ENCODE results near the gene TRAM2. TPM values are rescaled to one million over a fixed set of nuclear protein-coding genes. Genes with fewer than 3 reads are reported as not detected.

Gene TRAM2
- total RNA-seq, 2 donors from 2014 or later, result 40.8 to 46.9 TPM

DNA sequence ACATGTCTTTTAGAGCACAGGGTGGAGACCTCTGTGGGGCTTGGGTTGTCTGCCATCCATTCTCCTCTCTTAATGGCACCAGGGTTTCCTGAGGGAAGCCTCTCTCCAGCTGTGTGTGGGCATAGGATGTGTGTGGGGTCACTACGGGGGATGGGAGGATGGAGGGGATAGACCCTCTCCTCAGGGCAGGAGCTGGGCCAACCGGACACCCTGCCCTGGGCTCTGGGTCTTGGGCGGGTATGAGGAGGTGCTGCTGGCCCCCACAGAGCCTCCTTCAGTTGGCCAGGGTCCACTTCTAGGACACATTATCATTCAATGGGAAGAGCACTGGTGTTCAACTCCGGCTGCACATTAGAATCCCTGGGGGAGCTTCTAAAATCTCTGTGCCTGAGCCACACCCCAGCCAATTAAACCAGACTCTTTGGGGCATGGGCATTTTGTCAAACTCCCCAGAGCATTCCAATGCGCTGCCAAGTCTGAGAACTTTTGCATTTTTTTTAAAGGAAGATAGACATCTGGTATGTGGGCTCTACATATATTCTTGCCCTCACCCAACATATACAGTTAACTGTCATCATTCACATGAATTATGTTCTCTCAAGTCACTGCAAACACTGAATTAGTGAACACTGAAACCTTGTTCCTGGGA, 38.5 kb downstream of the TRAM2 start:
- intact Hi-C loops (cut with DNase I), result no loop called here
- no peak for DNase-seq (ENCODE audit: low spot score)

DNA sequence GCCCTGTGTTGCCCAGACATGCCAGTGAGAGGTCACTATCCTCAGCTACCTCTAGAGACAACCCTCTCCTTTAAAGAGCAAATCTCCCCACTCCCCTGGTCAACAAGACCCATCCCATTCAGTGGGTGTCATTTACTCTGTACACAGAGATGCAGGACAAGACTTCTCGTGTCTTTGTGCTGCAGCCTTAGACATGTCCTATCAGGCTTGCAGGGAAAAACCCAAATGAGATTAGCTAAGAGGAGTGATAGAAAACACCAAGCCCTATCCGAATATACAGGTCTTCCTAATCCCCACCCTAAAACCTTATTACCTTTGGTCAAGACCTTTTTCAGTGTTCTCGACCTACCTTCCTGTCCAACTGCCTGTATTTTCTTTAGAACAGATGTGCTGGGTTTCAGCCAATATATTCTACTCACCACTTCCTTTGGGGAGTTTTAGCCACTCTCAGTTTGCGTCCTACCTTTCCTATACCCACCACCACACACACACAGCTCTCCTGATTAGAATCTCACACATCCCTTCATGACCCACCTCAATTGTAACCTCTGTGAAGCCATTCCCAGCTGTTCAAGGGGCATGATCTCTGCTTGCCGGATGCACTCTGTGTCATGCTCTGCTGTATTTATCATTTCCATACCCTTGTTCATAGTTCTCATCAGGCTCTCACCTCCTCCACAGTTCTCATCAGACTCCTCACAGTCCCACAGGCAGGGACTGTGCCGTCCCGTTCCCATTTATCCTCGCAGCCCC, 39.7 kb downstream of the TRAM2 start:
- no peak for DNase-seq (ENCODE audit: low spot score)
- intact Hi-C loops (cut with DNase I), result no loop called here

DNA sequence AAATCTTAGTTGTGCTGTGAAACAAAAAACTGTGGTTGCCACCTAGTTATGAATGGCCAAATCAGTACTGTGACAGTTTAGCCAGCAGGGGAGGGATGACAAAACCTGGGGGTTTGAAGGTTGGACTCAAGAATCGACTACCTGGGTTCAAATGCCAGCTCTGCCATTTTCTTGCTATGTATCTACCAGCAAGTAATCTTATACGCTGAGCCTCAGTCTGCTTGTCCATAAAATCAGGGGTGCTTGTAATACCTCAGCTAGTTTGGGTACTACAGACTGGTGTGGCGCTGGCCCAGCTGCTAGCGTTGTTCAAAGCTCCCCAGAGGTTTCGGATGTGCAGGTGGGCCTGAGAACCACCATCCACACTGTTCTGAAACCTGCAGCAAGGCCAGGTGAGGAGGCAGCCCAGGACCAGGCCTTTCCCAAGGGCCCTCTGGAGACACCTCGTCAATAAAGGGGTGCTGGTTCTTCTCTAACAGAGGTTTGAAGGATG, 40.4 kb downstream of the TRAM2 start:
- DNase-seq (ENCODE audit: low spot score), result no peak
- intact Hi-C loops (cut with DNase I), result no loop called here

DNA sequence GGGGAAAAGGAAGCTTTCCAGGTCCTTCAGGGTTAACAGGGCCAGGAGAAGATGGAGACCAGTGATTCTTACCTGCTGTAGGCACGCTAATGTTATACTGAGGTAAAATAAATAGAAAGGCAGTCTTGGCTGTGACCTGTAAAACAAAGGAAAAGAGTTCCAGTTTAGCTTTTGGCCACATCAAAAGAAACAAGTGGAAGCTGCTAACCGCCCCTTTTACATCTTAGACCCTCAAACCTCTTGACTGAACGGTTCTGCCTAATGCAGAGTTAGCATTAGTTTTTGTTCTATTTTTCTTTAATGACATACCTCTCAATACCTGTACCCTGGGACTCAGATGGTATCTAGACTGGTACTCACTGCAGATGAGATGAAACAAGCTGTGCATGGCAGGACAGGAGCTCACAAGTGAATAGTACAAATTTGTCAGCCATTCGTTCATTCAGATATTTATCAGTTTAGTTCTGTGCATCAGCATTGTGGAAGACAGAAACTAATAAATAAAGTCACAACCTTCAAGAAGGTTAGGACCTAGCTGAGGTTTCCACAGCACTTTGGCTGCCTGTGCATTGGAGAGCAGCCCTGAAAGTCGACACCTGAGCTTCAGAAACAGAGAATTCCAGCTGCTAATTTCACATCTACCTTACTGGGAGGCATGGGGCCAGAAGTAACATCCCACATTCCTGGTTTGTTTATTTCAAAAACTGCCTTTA, 41.0 kb downstream of the TRAM2 start:
- no peak for DNase-seq (ENCODE audit: low spot score)

DNA sequence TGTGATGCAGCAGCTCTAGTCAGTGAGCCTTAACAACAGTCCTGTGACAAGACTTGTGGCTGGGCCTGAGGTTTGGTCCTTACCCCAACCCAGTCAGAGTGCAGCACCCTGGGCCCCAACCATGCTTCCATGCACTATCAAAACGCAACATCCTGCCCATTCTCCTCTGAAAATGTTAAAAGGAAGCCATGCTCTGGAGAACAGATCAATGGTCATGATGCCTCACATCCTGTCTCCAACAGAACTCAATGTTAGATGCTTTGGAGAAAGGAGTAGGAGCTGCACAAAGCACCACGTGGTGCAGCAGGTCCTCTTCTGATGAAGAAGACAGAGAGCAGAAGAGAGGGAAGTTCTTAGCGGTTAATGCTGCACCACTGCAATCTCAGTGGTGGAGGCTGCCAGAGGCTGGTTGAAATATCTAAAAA, 41.9 kb downstream of the TRAM2 start:
- DNase-seq (ENCODE audit: low spot score), result no peak
- intact Hi-C loops (cut with DNase I), result no loop called here

More for the DNA sequence above, 41.0 kb downstream of the TRAM2 start:
- intact Hi-C loops (cut with DNase I), result no loop called here

DNA sequence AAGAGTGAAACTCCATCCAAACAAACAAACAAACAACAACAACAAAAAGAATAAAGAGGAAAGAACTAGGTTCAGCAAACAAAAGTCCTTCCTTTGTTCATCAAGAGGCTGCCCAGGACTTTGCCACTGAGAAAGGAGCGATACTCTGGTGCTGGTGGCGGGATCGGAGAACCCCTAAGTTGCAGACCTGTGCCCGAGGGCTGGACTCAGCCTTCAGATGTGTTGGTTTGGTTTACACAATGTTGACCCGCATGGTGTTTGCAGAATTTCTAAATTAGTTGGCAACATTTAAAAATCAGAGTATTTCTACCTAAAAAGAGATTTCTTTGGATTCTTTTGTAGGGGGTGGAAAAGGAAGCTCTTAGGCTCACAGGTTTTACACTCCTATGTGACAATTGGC, 42.5 kb downstream of the TRAM2 start:
- no peak for DNase-seq (ENCODE audit: low spot score)
- intact Hi-C loops (cut with DNase I), result no loop called here

DNA sequence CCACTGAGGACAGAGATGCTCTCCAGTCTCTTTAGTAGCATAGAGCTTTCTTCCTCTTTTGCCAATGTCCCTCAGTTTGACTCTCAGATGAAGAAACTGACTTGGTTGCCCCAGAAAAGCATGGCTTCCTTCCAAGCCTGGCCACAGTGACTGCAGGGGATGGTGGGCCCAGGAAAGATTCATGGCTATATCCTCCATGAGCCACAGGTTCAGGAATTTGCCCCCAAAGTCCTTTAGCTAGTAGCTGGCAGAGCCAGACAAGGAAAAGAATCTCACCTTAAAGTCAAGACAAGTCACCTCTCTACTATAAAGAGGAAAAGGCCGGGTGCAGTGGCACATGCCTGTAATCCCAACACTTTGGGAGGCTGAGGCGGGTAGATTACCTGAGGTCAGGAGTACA, 43.4 kb downstream of the TRAM2 start:
- DNase-seq (ENCODE audit: low spot score), result no peak
- intact Hi-C loops (cut with DNase I), result no loop called here

DNA sequence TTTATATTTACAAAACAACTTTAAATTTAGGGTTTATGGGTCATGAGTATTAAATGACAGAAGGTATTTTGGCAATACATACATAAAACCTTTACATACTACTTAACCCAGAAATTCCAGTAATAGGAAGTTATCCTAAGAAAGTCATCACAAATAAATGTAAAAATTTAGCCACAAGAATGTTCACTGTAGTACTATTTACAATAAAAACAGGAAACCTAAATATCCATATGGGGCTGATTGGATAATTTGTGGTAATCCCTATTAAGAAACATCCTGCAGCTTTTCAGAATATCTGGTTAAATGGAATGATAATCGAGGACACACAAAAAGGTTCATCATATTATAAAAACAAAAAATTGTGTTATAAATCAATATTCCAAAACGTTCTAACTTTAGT, 44.4 kb downstream of the TRAM2 start:
- no peak for DNase-seq (ENCODE audit: low spot score)
- intact Hi-C loops (cut with DNase I), result no loop called here

DNA sequence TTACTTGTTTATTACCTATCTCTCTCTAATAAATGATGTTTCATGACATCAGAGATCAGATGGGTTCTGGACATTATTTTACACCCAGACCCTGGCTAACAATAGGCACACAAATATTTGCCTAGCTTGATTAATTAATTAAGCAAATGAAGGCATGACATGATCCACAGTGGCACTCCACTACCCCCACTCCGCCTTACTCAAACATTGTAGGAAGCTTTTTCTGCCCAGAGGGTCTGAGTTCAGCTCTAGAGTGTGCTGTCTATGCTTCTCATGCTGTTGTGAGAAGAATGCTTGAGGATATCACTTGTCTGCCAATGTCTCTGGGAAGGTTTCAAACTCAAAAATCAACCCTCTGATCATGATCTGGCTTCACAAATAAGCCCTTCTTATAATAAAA, 45.0 kb downstream of the TRAM2 start:
- intact Hi-C loops (cut with DNase I), result no loop called here

DNA sequence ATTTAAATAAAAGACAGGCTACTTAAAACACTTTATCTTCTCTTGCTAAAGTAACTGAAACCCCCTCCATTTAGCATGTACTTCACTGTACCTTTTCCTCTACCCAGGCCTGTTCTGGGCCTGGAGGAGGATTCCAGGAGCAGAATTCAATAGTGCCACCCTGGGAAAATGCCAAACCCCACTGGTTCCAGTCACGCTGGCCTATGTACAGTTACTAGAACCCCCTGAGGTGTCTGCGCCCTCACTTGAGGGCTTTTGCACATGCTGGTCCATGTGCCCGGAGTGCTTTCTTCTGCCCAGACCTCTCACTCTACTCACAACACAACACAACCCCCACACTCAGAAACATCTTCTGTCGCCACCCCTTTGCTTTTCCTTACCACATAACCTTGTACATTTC, 45.5 kb downstream of the TRAM2 start:
- intact Hi-C loops (cut with DNase I), result no loop called here
- DNase-seq (ENCODE audit: low spot score), result no peak

More for the DNA sequence above, 45.0 kb downstream of the TRAM2 start:
- no peak for DNase-seq (ENCODE audit: low spot score)

DNA sequence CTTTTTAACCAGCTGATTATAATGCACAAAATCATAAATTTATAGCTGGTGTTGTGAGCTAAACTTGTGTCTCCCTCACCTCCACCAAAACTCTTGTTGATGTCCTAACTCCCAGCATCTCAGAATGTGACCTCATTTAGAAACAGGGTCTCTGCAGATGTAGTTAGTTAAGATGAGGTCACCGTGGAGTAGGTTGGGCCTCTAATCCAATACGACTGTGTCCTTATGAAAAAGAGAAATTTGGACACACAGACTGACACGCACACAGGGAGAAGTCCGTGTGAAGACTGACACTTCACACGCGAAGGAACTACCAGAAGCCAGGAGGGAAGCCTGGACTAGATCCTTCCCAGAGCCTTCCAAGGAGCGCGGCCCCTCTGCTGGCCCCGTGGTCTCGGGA, 46.5 kb downstream of the TRAM2 start:
- no peak for DNase-seq (ENCODE audit: low spot score)
- intact Hi-C loops (cut with DNase I), result no loop called here

DNA sequence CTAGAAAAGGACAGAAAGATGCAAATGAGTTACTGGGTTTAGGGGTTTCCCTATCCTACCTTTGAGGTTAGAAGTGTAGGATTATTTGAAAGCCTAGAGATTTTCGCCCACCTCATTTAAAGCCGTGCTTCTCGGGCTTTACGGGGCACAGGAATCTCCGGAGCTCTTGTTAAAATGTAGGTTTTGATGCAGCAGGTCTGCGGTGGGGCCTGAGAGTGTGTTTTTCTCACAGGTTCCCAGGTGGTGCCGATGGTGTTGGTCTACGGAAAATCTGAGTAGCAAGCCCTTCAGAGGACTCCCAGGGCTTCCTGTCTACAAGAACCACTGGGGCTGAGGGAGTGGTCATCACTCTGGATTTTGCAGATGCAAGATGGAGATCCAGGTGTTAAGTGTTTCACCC, 47.5 kb downstream of the TRAM2 start:
- intact Hi-C loops (cut with DNase I), result no loop called here
- DNase-seq (ENCODE audit: low spot score), result no peak

DNA sequence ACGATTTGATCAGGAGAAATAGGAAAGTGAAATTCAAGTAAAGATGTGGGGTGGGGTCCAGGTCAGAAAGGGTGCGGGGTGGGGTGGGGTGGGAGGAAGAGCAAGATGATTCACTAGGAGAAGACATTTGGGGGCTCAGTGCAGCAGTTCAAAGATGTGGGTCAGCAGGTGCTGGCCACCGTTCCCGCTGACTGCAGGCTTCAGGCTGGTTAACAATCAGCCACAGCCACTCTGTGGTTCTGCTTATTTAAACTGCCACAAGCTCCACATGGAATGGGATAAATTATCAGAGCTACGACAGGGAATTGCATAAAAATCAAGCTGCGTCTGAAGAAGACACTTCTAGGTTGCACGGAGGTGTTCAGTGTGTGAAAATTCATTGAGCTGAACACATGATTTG, 49.4 kb downstream of the TRAM2 start:
- no peak for DNase-seq (ENCODE audit: low spot score)
- intact Hi-C loops (cut with DNase I), result no loop called here

DNA sequence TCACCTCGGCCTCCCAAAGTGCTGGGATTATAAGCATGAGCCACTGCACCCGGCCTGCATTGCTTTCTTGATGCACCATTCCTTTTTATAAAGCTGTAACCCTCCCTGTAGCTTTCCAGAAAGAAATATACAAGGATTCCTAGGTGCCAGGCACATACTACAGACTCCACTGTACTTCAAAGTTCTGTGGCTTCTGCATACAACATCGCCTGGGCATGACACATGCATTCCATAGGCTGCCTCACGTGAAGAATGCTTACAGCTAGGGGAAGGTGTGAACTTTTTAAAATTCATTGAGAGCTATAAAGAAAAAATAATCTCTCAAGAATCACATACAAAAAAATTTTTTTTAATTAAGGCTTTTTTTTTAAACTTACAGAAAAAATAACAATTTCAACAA, 50.2 kb downstream of the TRAM2 start:
- DNase-seq (ENCODE audit: low spot score), result no peak
- intact Hi-C loops (cut with DNase I), result no loop called here

DNA sequence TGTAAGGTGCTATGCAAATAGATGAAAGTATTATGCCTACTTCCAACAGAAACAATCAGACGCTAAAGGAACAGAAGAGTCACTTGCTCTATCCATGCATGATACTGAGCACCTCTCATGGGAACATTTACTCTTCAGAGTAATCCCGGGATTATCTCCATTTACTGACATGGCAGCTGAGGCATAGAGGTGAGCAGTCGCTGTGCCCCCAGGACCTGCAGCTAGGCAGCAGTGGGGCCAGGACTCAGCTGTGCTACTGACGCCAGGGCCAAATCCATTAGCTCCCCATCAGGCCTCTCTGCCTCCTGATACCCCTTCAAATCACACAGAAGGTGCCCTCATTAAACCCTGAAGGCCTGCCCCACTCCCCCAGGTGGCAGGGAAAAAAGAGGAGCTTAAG, 51.9 kb downstream of the TRAM2 start:
- no peak for DNase-seq (ENCODE audit: low spot score)
- intact Hi-C loops (cut with DNase I), result no loop called here

DNA sequence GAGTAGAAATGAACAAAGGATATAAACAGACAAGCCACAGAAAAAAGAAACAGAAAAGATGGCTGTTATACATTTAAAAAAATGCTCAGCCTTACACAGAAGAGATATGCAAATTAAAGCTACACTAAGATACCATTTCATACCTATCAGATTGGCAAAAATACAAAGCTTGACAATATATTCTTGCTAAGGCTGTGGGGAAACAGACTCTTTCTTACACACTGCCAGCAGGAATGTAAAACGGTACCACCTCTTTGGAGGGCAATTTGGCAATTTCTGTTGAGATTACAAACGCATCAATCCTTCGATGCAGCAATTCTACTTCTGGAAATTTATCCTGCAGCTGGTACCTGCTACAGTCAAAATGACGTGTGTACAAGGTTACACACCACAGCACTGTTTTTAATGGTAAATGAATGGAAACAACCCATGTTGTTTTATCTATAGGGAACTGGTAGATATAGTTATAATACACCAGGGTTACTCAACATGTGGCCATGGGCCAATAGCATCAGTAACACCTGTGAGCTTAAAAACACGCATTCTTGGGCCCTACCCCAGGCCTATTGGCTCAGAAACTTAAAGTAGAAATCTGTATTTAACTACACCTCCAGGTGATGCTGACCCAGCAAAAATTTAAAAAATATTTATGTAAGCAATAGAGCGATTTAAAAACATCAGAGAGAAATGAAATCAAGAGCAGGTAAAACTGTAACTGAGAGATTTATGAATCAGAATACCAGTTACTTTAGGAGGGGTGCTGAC, 53.3 kb downstream of the TRAM2 start:
- intact Hi-C loops (cut with DNase I), result no loop called here
- no peak for DNase-seq (ENCODE audit: low spot score)

DNA sequence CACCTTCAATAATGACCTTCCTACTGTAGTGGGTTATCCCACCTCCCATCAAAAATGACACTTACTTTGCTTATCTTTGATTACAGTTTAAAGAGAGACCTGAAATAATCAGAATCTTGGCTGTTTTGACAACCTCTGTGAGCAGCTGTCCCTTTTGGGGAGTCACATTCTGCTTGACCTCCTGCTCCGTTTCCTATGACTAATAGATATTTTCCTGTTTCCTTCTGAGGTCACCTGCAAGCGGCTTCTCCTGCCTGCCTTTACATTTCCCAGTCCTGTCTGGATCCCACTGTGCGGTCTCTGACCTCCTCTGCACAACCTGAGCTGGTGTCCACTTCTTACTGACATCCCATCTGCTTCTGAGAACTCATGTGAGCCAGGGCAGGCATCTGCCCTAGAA, 54.2 kb downstream of the TRAM2 start:
- intact Hi-C loops (cut with DNase I), result no loop called here
- DNase-seq (ENCODE audit: low spot score), result no peak

DNA sequence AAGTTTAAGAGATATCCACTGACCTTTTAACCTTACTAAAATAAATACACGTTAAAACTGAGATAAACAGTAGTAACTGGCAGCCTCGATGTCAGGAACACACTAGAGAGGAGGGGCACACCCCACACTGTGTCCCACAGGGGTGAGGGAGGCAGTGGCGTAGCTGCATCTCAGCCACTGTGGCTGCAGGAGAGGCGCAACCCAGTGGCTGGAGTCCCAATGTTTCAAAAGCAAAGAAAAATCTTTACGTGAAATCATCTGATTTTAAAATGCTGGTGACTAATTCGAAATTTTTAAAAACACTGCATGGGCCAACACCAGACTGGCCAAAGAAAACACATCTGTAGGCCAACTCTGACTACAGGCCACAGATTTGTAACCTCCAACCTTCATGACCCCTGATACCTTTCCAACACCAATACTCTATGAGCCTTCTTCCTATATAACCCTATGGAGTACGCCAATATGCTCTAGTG, 54.7 kb downstream of the TRAM2 start:
- no peak for DNase-seq (ENCODE audit: low spot score)
- intact Hi-C loops (cut with DNase I), result no loop called here

DNA sequence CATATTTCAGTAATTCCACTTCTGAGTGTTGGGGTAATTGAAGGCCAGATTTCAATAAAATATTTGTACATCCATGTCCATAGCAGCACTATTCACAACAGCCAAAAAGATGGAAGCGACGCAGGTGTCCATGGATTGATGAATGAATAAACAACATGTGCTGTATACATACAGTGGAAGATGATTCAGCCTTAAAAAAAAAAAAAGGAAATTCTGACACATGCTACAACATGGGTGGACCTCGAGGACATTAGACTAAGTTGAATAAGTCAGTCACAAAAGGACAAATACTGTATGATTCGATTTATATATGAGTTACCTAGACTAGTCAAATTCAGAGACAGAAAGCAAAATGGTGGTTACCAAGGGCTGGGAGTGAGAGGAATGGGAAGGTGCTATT, 57.2 kb downstream of the TRAM2 start:
- DNase-seq (ENCODE audit: low spot score), result no peak
- intact Hi-C loops (cut with DNase I), result no loop called here

Measured in posterior vena cava (tissue), 2 donors.